Activated naive CD4-positive, alpha-beta T cell treated with anti-CD3 and anti-CD28 coated beads, Interleukin-2, amount 50 U/mL, for 16 hours (primary cell): ENCODE results near the gene PID1.

Source experiments
- DNase-seq: peaks from one replicate; pipeline ENCODE4 v3.0.0-alpha.2; 2020

The PID1 gene

GRCh38 chr2:229257985-229258384 lies 13.1 kb downstream of the PID1 start:
- no peak for DNase-seq

- no peak for DNase-seq
Measured at GRCh38 chr2:229256376-229256775, 14.7 kb downstream of the PID1 start.

GRCh38 chr2:229254206-229254605 lies 16.9 kb downstream of the PID1 start:
- no peak for DNase-seq

- no peak for DNase-seq
Measured at GRCh38 chr2:229252996-229253395, 18.1 kb downstream of the PID1 start.

GRCh38 chr2:229252280-229252679 lies 18.8 kb downstream of the PID1 start:
- DNase-seq: no peak

GRCh38 chr2:229249536-229249935 lies 21.6 kb downstream of the PID1 start:
- no peak for DNase-seq

- DNase-seq: no peak
Measured at GRCh38 chr2:229246334-229246733, 24.8 kb downstream of the PID1 start.

GRCh38 chr2:229244975-229245374 lies 26.1 kb downstream of the PID1 start:
- DNase-seq: no peak

GRCh38 chr2:229243890-229244560 lies 27.1 kb downstream of the PID1 start:
- DNase-seq: no peak

GRCh38 chr2:229240984-229241491 lies 30.0 kb downstream of the PID1 start:
- DNase-seq: no peak

GRCh38 chr2:229239021-229239420 lies 32.1 kb downstream of the PID1 start:
- DNase-seq: no peak

- DNase-seq: no peak
Measured at GRCh38 chr2:229237270-229237669, 33.8 kb downstream of the PID1 start.

- DNase-seq: no peak
Measured at GRCh38 chr2:229235131-229235914, 35.8 kb downstream of the PID1 start.

- no peak for DNase-seq
Measured at GRCh38 chr2:229231885-229232284, 39.2 kb downstream of the PID1 start.

GRCh38 chr2:229231328-229231868 lies 39.7 kb downstream of the PID1 start:
- no peak for DNase-seq

GRCh38 chr2:229230911-229231310 lies 40.2 kb downstream of the PID1 start:
- DNase-seq: no peak

- no peak for DNase-seq
Measured at GRCh38 chr2:229230256-229230655, 40.8 kb downstream of the PID1 start.

- DNase-seq: no peak
Measured at GRCh38 chr2:229226382-229226781, 44.7 kb downstream of the PID1 start.

- no peak for DNase-seq
Measured at GRCh38 chr2:229223107-229223506, 48.0 kb downstream of the PID1 start.

GRCh38 chr2:229221641-229222040 lies 49.4 kb downstream of the PID1 start:
- no peak for DNase-seq

GRCh38 chr2:229220254-229220653 lies 50.8 kb downstream of the PID1 start:
- DNase-seq: no peak

- DNase-seq: no peak
Measured at GRCh38 chr2:229218329-229218921, 52.7 kb downstream of the PID1 start.

GRCh38 chr2:229212241-229212640 lies 58.8 kb downstream of the PID1 start:
- DNase-seq: no peak

GRCh38 chr2:229210641-229211040 lies 60.4 kb downstream of the PID1 start:
- no peak for DNase-seq
